OCI-LY1 (cell line): ENCODE measurements around the gene NBEA.

Experiments used
- EZH2 ChIP-seq: fragments of 200-600 bp; sonication (generic), shearing (Covaris generic); IDR thresholded peaks from 2 replicates; pipeline ENCODE4 v1.8.0; 2017; ENCODE audit warnings: borderline replicate concordance, mixed run types, mild to moderate bottlenecking, antibody characterized with exemption, low read length, moderate library complexity, mixed read lengths
- TF ChIP-seq, protein P1 (sequence below): fragments of 200-600 bp; sonication (generic), shearing (Covaris generic); IDR thresholded peaks from 2 replicates; pipeline ENCODE4 v1.5.1; 2017; ENCODE audit warnings: mild to moderate bottlenecking, antibody characterized with exemption, low read length, moderate library complexity, mixed read lengths

DNA sequence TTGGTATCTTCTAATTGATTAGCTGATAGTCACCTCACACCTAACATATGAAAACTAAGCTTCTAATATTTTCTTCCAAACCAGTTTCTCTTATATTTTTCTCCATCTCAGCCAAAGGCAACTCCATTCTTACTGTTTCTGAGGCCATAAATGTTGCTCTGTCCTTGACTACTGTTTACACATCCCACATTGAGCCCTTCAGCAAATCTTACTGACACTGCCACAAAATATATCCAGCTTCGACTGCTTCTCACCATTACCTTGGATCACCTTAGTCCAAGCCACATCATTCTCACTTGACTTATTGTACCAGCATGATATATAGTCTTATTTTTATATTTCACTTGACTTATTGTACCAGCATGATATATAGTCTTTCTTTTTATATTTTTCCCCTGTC is 412.8 kb downstream of the NBEA start:
- TF ChIP-seq, protein P1, sequence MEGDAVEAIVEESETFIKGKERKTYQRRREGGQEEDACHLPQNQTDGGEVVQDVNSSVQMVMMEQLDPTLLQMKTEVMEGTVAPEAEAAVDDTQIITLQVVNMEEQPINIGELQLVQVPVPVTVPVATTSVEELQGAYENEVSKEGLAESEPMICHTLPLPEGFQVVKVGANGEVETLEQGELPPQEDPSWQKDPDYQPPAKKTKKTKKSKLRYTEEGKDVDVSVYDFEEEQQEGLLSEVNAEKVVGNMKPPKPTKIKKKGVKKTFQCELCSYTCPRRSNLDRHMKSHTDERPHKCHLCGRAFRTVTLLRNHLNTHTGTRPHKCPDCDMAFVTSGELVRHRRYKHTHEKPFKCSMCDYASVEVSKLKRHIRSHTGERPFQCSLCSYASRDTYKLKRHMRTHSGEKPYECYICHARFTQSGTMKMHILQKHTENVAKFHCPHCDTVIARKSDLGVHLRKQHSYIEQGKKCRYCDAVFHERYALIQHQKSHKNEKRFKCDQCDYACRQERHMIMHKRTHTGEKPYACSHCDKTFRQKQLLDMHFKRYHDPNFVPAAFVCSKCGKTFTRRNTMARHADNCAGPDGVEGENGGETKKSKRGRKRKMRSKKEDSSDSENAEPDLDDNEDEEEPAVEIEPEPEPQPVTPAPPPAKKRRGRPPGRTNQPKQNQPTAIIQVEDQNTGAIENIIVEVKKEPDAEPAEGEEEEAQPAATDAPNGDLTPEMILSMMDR, result no peak
- TF ChIP-seq EZH2, result no peak
